ENCODE measurements around the gene XAF1.

DNA sequence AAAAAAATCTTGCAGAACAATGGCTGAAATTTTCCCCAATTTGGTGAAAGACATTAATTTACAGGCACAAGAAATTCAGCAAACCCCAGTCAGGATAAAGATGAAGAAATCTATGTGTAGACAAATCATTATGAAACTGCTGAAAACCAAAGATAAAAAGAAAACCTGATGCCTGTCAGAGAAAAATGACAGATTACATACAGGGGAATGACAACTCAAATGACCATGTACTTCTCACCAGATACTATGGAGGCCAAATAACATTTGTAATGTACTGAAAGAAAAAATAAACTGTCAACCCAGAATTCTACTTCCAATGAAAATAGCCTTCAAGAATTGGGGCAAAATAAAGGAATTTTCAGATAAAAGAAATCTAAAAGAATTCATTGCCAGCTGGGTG lies 7.2 kb upstream of the XAF1 start:
- TF ChIP-seq CTCF (IDR thresholded peaks at IDR 0.05) (no peak), RELA (CRISPR knock-in tag; IDR thresholded peaks at IDR 0.05; ENCODE audit: borderline replicate concordance) (no peak), MAX (CRISPR knock-in tag; IDR thresholded peaks at IDR 0.05) (no peak), ZNF263 (CRISPR knock-in tag; IDR thresholded peaks at IDR 0.05; ENCODE audit: low read depth) (no peak), PRRX2 (CRISPR knock-in tag; IDR thresholded peaks at IDR 0.05) (no peak), FOXP1 (CRISPR knock-in tag; IDR thresholded peaks at IDR 0.05; ENCODE audit: borderline replicate concordance) (no peak), ZBTB21 (CRISPR knock-in tag; IDR thresholded peaks at IDR 0.05; ENCODE audit: borderline replicate concordance) (no peak), USF1 (CRISPR knock-in tag; IDR thresholded peaks at IDR 0.05) (no peak)
- TF ChIP-seq, protein P1, sequence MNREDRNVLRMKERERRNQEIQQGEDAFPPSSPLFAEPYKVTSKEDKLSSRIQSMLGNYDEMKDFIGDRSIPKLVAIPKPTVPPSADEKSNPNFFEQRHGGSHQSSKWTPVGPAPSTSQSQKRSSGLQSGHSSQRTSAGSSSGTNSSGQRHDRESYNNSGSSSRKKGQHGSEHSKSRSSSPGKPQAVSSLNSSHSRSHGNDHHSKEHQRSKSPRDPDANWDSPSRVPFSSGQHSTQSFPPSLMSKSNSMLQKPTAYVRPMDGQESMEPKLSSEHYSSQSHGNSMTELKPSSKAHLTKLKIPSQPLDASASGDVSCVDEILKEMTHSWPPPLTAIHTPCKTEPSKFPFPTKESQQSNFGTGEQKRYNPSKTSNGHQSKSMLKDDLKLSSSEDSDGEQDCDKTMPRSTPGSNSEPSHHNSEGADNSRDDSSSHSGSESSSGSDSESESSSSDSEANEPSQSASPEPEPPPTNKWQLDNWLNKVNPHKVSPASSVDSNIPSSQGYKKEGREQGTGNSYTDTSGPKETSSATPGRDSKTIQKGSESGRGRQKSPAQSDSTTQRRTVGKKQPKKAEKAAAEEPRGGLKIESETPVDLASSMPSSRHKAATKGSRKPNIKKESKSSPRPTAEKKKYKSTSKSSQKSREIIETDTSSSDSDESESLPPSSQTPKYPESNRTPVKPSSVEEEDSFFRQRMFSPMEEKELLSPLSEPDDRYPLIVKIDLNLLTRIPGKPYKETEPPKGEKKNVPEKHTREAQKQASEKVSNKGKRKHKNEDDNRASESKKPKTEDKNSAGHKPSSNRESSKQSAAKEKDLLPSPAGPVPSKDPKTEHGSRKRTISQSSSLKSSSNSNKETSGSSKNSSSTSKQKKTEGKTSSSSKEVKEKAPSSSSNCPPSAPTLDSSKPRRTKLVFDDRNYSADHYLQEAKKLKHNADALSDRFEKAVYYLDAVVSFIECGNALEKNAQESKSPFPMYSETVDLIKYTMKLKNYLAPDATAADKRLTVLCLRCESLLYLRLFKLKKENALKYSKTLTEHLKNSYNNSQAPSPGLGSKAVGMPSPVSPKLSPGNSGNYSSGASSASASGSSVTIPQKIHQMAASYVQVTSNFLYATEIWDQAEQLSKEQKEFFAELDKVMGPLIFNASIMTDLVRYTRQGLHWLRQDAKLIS (CRISPR knock-in tag; IDR thresholded peaks at IDR 0.05; ENCODE audit: borderline replicate concordance) = no peak
- TF ChIP-seq, protein P2, sequence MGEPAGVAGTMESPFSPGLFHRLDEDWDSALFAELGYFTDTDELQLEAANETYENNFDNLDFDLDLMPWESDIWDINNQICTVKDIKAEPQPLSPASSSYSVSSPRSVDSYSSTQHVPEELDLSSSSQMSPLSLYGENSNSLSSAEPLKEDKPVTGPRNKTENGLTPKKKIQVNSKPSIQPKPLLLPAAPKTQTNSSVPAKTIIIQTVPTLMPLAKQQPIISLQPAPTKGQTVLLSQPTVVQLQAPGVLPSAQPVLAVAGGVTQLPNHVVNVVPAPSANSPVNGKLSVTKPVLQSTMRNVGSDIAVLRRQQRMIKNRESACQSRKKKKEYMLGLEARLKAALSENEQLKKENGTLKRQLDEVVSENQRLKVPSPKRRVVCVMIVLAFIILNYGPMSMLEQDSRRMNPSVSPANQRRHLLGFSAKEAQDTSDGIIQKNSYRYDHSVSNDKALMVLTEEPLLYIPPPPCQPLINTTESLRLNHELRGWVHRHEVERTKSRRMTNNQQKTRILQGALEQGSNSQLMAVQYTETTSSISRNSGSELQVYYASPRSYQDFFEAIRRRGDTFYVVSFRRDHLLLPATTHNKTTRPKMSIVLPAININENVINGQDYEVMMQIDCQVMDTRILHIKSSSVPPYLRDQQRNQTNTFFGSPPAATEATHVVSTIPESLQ (CRISPR knock-in tag; IDR thresholded peaks at IDR 0.05) = no peak
